ENCODE results near the gene SUPT6H. TPM values are rescaled to one million over a fixed set of nuclear protein-coding genes. Genes with fewer than 3 reads are reported as not detected.
A peak's percentile ranks its signal among the peaks of the same experiment; 100 is the strongest.

SUPT6H gene
- total and polyA plus RNA-seq, 9 of the 15 experiments (the other 6 are each of a cell fraction or from before 2014, with no cell fraction given): 1.7 to 77.7 (median 49.2) TPM

- TF ChIP-seq PKNOX1 (IDR thresholded peaks at IDR 0.05) (peak; percentile 83), ZC3H11A (IDR thresholded peaks at IDR 0.05; ENCODE audit: low read depth, low read length) (no peak), RBFOX2 (IDR thresholded peaks at IDR 0.05; ENCODE audit: low read depth, low read length) (no peak), L3MBTL2 (IDR thresholded peaks at IDR 0.05) (no peak), RBM34 (IDR thresholded peaks at IDR 0.05; ENCODE audit: borderline replicate concordance, insufficient read depth, low read length) (no peak), BRD9 (IDR thresholded peaks at IDR 0.05; ENCODE audit: low read depth, partially characterized antibody) (no peak), FOXK2 (conservative IDR thresholded peaks at IDR 0.05 in 1 of 2, IDR thresholded peaks at IDR 0.05 in 1 of 2; ENCODE audit: low read depth in 2 of 2) (peak in 1 of 2 experiments; percentile 33; a peak in 1 of 4 replicates), KDM1A (IDR thresholded peaks at IDR 0.05) (peak in 1 of 2 experiments; percentile 7; a peak in 1 of 4 replicates), TRIM28 (IDR thresholded peaks at IDR 0.05) (no peak), MTF1 (CRISPR knock-in tag; IDR thresholded peaks at IDR 0.05; ENCODE audit: borderline replicate concordance) (no peak), TCF15 (CRISPR knock-in tag; IDR thresholded peaks at IDR 0.05) (no peak), LARP7 (IDR thresholded peaks at IDR 0.05) (no peak), ELF4 (CRISPR knock-in tag; IDR thresholded peaks at IDR 0.05) (no peak)
- TF ChIP-seq, protein P1, sequence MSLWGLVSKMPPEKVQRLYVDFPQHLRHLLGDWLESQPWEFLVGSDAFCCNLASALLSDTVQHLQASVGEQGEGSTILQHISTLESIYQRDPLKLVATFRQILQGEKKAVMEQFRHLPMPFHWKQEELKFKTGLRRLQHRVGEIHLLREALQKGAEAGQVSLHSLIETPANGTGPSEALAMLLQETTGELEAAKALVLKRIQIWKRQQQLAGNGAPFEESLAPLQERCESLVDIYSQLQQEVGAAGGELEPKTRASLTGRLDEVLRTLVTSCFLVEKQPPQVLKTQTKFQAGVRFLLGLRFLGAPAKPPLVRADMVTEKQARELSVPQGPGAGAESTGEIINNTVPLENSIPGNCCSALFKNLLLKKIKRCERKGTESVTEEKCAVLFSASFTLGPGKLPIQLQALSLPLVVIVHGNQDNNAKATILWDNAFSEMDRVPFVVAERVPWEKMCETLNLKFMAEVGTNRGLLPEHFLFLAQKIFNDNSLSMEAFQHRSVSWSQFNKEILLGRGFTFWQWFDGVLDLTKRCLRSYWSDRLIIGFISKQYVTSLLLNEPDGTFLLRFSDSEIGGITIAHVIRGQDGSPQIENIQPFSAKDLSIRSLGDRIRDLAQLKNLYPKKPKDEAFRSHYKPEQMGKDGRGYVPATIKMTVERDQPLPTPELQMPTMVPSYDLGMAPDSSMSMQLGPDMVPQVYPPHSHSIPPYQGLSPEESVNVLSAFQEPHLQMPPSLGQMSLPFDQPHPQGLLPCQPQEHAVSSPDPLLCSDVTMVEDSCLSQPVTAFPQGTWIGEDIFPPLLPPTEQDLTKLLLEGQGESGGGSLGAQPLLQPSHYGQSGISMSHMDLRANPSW (CRISPR knock-in tag; IDR thresholded peaks at IDR 0.05): no peak
Measured at GRCh38 chr17:28643983-28644786, 17.8 kb upstream of the SUPT6H start (continued).

Measured in K562 (cell line).